Tibial nerve (tissue), 4 donors: Measurements from ENCODE around the gene DNMT3B. TPM values are rescaled to one million over a fixed set of nuclear protein-coding genes. Genes with fewer than 3 reads are reported as not detected.
"Not testable (repeated sequence)": the region's sequence is repeated elsewhere in the genome, so short reads cannot be mapped to it uniquely, and the experiment has no call there.

ENCODE experiments used
- DNase-seq, 2 donors: peaks; one replicate each; pipeline ENCODE4 v3.0.0-alpha.2; 2019; ENCODE audit warnings: low spot score in 2 of 2
- H3K27ac ChIP-seq, 4 donors: fragments of 200-600 bp; sonication (generic) in 3 of 4; one replicate each; pipeline ENCODE4 v1.5.1; 2017 to 2019; ENCODE audit warnings: mild to moderate bottlenecking in 1 of 4
- H3K27me3 ChIP-seq, 2 donors: fragments of 200-600 bp; sonication (generic) in 1 of 2; one replicate each; pipeline versions ENCODE4 v1.5.1 to v1.6.0; 2017 to 2019
- H3K36me3 ChIP-seq, 3 donors: fragments of 200-600 bp; sonication (generic); one replicate each; pipeline ENCODE4 v1.5.1; 2018 to 2019
- H3K4me1 ChIP-seq, 4 donors: fragments of 200-600 bp; sonication (generic) in 3 of 4; one replicate each; pipeline ENCODE4 v1.5.1; 2017 to 2019
- H3K4me3 ChIP-seq, 4 donors: fragments of 200-600 bp; sonication (generic) in 3 of 4; one replicate each; pipeline ENCODE4 v1.5.1; 2017 to 2019; ENCODE audit warnings: mild to moderate bottlenecking in 1 of 4, moderate library complexity in 1 of 4
- H3K9me3 ChIP-seq, 4 donors: fragments of 200-600 bp; sonication (generic) in 3 of 4; one replicate each; pipeline ENCODE4 v1.5.1; 2017 to 2019
- CTCF ChIP-seq, 5 experiments: fragments of 200-600 bp in 3 of 5; fragments of 450-650 bp in 2 of 5; sonication (generic) in 3 of 5; IDR thresholded peaks; one replicate each; pipeline ENCODE4 v1.5.1; 2016 to 2019; ENCODE audit warnings: antibody characterized with exemption in 5 of 5, mild to moderate bottlenecking in 3 of 5, moderate library complexity in 2 of 5
- EP300 ChIP-seq, 2 donors: sonication (generic); formaldehyde crosslinking; IDR thresholded peaks; one replicate each; pipeline ENCODE4 v1.6.1; 2017; ENCODE audit warnings: antibody characterized with exemption in 2 of 2, mild to moderate bottlenecking in 1 of 2
- POLR2A ChIP-seq, 2 donors: fragments of 450-650 bp; IDR thresholded peaks; one replicate each; pipeline ENCODE4 v1.6.1; 2017; ENCODE audit warnings: antibody characterized with exemption in 2 of 2, mild to moderate bottlenecking in 2 of 2, moderate library complexity in 2 of 2
- WGBS, 2 donors: methylation state at CpG; one replicate each; pipeline ENCODE4 v1.1.5; 2018; 5-methylcytosine and 5-hydroxymethylcytosine counted together
- total RNA-seq, 4 donors: library from RNA; depleted of rRNA; stranded (reverse); fragments of >200 nt; gene quantifications; one replicate each; pipeline ENCODE4 v1.1.0, GENCODE V29; 2016

Gene DNMT3B
- 1 to 10 TPM; 1.0 to 1.5 (median 1.3) TPM for total RNA-seq

GRCh38 chr20:32761831-32762753 is at the start of gene DNMT3B:
Gene DNMT3B, plus strand, starts transcription at chr20:32762385. Its CDS starts 17,939 bp downstream, at chr20:32780324.
- Histone ChIP-seq H3K27me3 (no peaks in the 10 kb centered on the region), H3K36me3 (no peaks in the 10 kb centered on the region), H3K4me1 (peaks cover 0 to 30% (median 16%) of the 10 kb centered on the region in 4 donors), H3K4me3 (peak within 1 kb of the TSS; percentile 48 to 80 (median 63)), H3K9me3 (no peaks in the 10 kb centered on the region), H3K27ac (peak within 1 kb of the TSS in 2 of 4 donors; percentile 20 to 66)
- WGBS, 2 donors = 1% methylated on average over 21 to 26 of the region's 92 CpGs
- no peak for TF ChIP-seq POLR2A (IDR thresholded peaks at IDR 0.05)
- no peak for TF ChIP-seq EP300 (IDR thresholded peaks at IDR 0.05)
- TF ChIP-seq CTCF (IDR thresholded peaks at IDR 0.05) = peak in 3 of 5 experiments; percentile 7 to 56 (median 36)
- DNase-seq = peak; percentile 50 to 64

GRCh38 chr20:32718749-32719348 is 43.3 kb upstream of the DNMT3B start:
- no peak for DNase-seq
- no peak overlapping the region for H3K27ac ChIP-seq
- TF ChIP-seq POLR2A (IDR thresholded peaks at IDR 0.05) (no peak), CTCF (IDR thresholded peaks at IDR 0.05) (no peak), EP300 (IDR thresholded peaks at IDR 0.05) (no peak)
- no peaks in the 10 kb centered on the region for H3K9me3 ChIP-seq
- 61 to 64% methylated on average over 3 of the region's 3 CpGs for WGBS, 2 donors
- no peak overlapping the region for H3K4me3 ChIP-seq
- H3K27me3 ChIP-seq = no peaks in the 10 kb centered on the region
- peaks cover 0 to 73% (median 0%) of the 10 kb centered on the region in 3 donors for H3K36me3 ChIP-seq
- peaks cover 0 to 4% (median 0%) of the 10 kb centered on the region in 4 donors for H3K4me1 ChIP-seq

GRCh38 chr20:32727683-32728082 is 34.5 kb upstream of the DNMT3B start:
- H3K27me3 ChIP-seq = no peaks in the 10 kb centered on the region
- H3K4me1 ChIP-seq = peaks cover 0 to 6% (median 0%) of the 10 kb centered on the region in 4 donors
- 39 to 44% methylated on average over 7 of the region's 7 CpGs for WGBS, 2 donors
- no peak for TF ChIP-seq POLR2A (IDR thresholded peaks at IDR 0.05)
- H3K36me3 ChIP-seq = peaks cover 0 to 52% (median 0%) of the 10 kb centered on the region in 3 donors
- DNase-seq = no peak
- no peak overlapping the region for H3K27ac ChIP-seq
- H3K9me3 ChIP-seq = no peaks in the 10 kb centered on the region
- no peak overlapping the region for H3K4me3 ChIP-seq

GRCh38 chr20:32728435-32728834 is 33.8 kb upstream of the DNMT3B start:
- WGBS, 2 donors = 80 to 86% methylated on average over 6 of the region's 6 CpGs
- H3K4me3 ChIP-seq, H3K27ac ChIP-seq, H3K9me3 ChIP-seq, H3K27me3 ChIP-seq, H3K4me1 ChIP-seq, DNase-seq: not testable (repeated sequence)
- peaks cover 0 to 59% (median 0%) of the 10 kb centered on the region in 3 donors for H3K36me3 ChIP-seq

GRCh38 chr20:32729334-32729733 is 32.9 kb upstream of the DNMT3B start:
- 98% methylated on average over 5 of the region's 5 CpGs for WGBS, 2 donors
- H3K27me3 ChIP-seq, H3K27ac ChIP-seq, DNase-seq, H3K4me3 ChIP-seq, H3K9me3 ChIP-seq, H3K4me1 ChIP-seq: not testable (repeated sequence)
- peaks cover 0 to 59% (median 0%) of the 10 kb centered on the region in 3 donors for H3K36me3 ChIP-seq

- no peak for DNase-seq
- Histone ChIP-seq H3K27ac (no peak overlapping the region), H3K27me3 (no peaks in the 10 kb centered on the region), H3K36me3 (peaks cover 0 to 43% (median 0%) of the 10 kb centered on the region in 3 donors), H3K4me1 (peaks cover 0 to 6% (median 0%) of the 10 kb centered on the region in 4 donors), H3K9me3 (no peaks in the 10 kb centered on the region), H3K4me3 (no peak overlapping the region)
- WGBS, 2 donors = 77 to 81% methylated on average over 4 of the region's 4 CpGs
- TF ChIP-seq EP300 (IDR thresholded peaks at IDR 0.05) (no peak), CTCF (IDR thresholded peaks at IDR 0.05) (no peak), POLR2A (IDR thresholded peaks at IDR 0.05) (no peak)
Measured at GRCh38 chr20:32731882-32732266, 30.3 kb upstream of the DNMT3B start.
